Nephron (organoid): ENCODE results near the gene VPS26B.
"Not testable (repeated sequence)": the region's sequence is repeated elsewhere in the genome, so short reads cannot be mapped to it uniquely, and the experiment has no call there.

Experiments
- H3K27ac Mint-ChIP-seq, 3 experiments: 2 replicates each; pipeline ENCODE4 v1.8.0; 2020; ENCODE audit warnings: mixed read lengths in 3 of 3, mild to moderate bottlenecking in 2 of 3, moderate library complexity in 1 of 3
- H3K27me3 Mint-ChIP-seq: 2 replicates; pipeline ENCODE4 v1.8.0; 2021; ENCODE audit warnings: low read depth, mild to moderate bottlenecking, moderate library complexity, mixed read lengths
- H3K36me3 Mint-ChIP-seq: 2 replicates; pipeline ENCODE4 v1.8.0; 2020; ENCODE audit warnings: low read depth, mixed read lengths
- H3K4me1 Mint-ChIP-seq: 2 replicates; pipeline ENCODE4 v1.8.0; 2020; ENCODE audit warnings: mixed read lengths
- H3K4me3 Mint-ChIP-seq, 3 experiments: 2 replicates each; pipeline ENCODE4 v1.8.0; 2020; ENCODE audit warnings: mild to moderate bottlenecking in 3 of 3, mixed read lengths in 3 of 3, moderate library complexity in 2 of 3
- H3K9me3 Mint-ChIP-seq: 2 replicates; pipeline ENCODE4 v1.8.0; 2020; ENCODE audit warnings: mixed read lengths
- CTCF ChIP-seq, 3 experiments: fragments of 200-600 bp; sonication (generic); IDR thresholded peaks; one replicate each; pipeline ENCODE4 v1.5.0; 2021; ENCODE audit warnings: antibody characterized with exemption in 3 of 3; ENCODE audit not compliant: unreplicated experiment in 3 of 3

VPS26B gene

GRCh38 chr11:134283461-134284230 lies 59.2 kb downstream of the VPS26B start:
- Mint-ChIP-seq H3K9me3 (no peaks in the 10 kb centered on the region), H3K4me1 (peaks cover 5% of the 10 kb centered on the region), H3K36me3 (no peaks in the 10 kb centered on the region), H3K27ac (no peak overlapping the region), H3K4me3 (no peak overlapping the region), H3K27me3 (peaks cover 43% of the 10 kb centered on the region)
- no peak for TF ChIP-seq CTCF (IDR thresholded peaks at IDR 0.05; ENCODE audit: unreplicated experiment in 3 of 3)

- peaks cover 10% of the 10 kb centered on the region for H3K4me1 Mint-ChIP-seq
- not testable (repeated sequence) for H3K27ac Mint-ChIP-seq, H3K36me3 Mint-ChIP-seq, H3K4me3 Mint-ChIP-seq, H3K9me3 Mint-ChIP-seq
- H3K27me3 Mint-ChIP-seq, result peaks cover 39% of the 10 kb centered on the region
These were observed 59.9 kb downstream of the VPS26B start for GRCh38 chr11:134284349-134284748.

- peaks cover 32% of the 10 kb centered on the region for H3K27me3 Mint-ChIP-seq
- H3K4me3 Mint-ChIP-seq, result no peak overlapping the region
- no peak overlapping the region for H3K27ac Mint-ChIP-seq
- H3K9me3 Mint-ChIP-seq, result no peaks in the 10 kb centered on the region
- peaks cover 10% of the 10 kb centered on the region for H3K4me1 Mint-ChIP-seq
- H3K36me3 Mint-ChIP-seq, result no peaks in the 10 kb centered on the region
- no peak for TF ChIP-seq CTCF (IDR thresholded peaks at IDR 0.05; ENCODE audit: unreplicated experiment in 3 of 3)
These were observed 63.1 kb downstream of the VPS26B start for GRCh38 chr11:134287561-134287960.

- Mint-ChIP-seq H3K36me3 (no peaks in the 10 kb centered on the region), H3K9me3 (no peaks in the 10 kb centered on the region), H3K4me3 (no peak overlapping the region), H3K27ac (no peak overlapping the region), H3K4me1 (peaks cover 10% of the 10 kb centered on the region), H3K27me3 (peaks cover 31% of the 10 kb centered on the region)
- no peak for TF ChIP-seq CTCF (IDR thresholded peaks at IDR 0.05; ENCODE audit: unreplicated experiment in 3 of 3)
These were observed 64.0 kb downstream of the VPS26B start for GRCh38 chr11:134288486-134288885.

- H3K4me3 Mint-ChIP-seq, result no peak overlapping the region
- H3K36me3 Mint-ChIP-seq, result no peaks in the 10 kb centered on the region
- no peaks in the 10 kb centered on the region for H3K9me3 Mint-ChIP-seq
- peak overlapping the region in 1 of 3 experiments; percentile 50 for H3K27ac Mint-ChIP-seq
- peaks cover 10% of the 10 kb centered on the region for H3K4me1 Mint-ChIP-seq
- TF ChIP-seq CTCF (IDR thresholded peaks at IDR 0.05; ENCODE audit: unreplicated experiment in 3 of 3), result no peak
- peaks cover 24% of the 10 kb centered on the region for H3K27me3 Mint-ChIP-seq
These were observed 64.7 kb downstream of the VPS26B start for GRCh38 chr11:134289167-134289566.

- TF ChIP-seq CTCF (IDR thresholded peaks at IDR 0.05; ENCODE audit: unreplicated experiment in 3 of 3), result no peak
- Mint-ChIP-seq H3K27ac (peak overlapping the region in 1 of 3 experiments; percentile 50), H3K36me3 (no peaks in the 10 kb centered on the region), H3K9me3 (no peaks in the 10 kb centered on the region), H3K4me1 (peaks cover 10% of the 10 kb centered on the region), H3K27me3 (peaks cover 18% of the 10 kb centered on the region), H3K4me3 (no peak overlapping the region)
These were observed 65.3 kb downstream of the VPS26B start for GRCh38 chr11:134289789-134290188.
